ENCODE data around the gene SOX2. TPM values are rescaled to one million over a fixed set of nuclear protein-coding genes. Genes with fewer than 3 reads are reported as not detected.

SOX2 gene
- total RNA-seq, 1 experiment from 2014 or later = 0.39 TPM

DNA sequence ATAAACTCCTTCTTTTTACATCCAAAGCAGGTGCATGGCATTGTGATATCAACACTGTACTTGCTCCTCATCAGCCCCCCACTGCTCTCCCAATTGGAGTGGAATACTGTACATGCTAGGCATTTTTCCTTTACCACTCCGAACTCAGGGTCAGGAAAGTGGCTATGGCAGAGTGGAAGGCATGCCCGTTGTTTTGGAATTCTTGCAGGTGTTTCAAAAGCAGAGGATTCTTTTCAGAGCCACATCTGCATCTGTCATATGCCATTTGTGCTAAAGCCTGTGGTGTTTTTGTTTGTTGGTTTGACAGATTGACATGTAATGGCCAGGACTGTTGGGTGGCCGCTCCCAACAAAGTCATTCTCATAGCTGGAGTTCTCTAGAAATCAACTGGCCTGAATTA, 41.7 kb downstream of the SOX2 start:
- DNase-seq (ENCODE audit: low read depth, low spot score) (no peak), ATAC-seq (no peak)
- Histone ChIP-seq H3K4me3 (ENCODE audit: low read depth in 2 of 2, low read length in 2 of 2) (no peak overlapping the region), H3K9me3 (ENCODE audit: control insufficient read depth, insufficient read depth, low read depth, low read length) (no peaks in the 10 kb centered on the region), H3K27me3 (ENCODE audit: control insufficient read depth, insufficient read depth, low read length) (peaks cover 11% of the 10 kb centered on the region; the same call in 1 of the 2 replicates), H3K36me3 (ENCODE audit: control insufficient read depth, insufficient read depth, low read length) (no peaks in the 10 kb centered on the region), H3K27ac (ENCODE audit: low read length) (no peak overlapping the region), H3K4me1 (ENCODE audit: control insufficient read depth, insufficient read depth, low read length) (no peaks in the 10 kb centered on the region)
- no TSS peak for BruUV-seq (replicated peaks)
- ChIA-PET CTCF (no interaction called here), POLR2A (no interaction called here)
- no peak for TF ChIP-seq SIN3A (IDR thresholded peaks at IDR 0.05; ENCODE audit: borderline replicate concordance, insufficient read depth, low read depth, low read length)
- TF ChIP-seq, protein P1, sequence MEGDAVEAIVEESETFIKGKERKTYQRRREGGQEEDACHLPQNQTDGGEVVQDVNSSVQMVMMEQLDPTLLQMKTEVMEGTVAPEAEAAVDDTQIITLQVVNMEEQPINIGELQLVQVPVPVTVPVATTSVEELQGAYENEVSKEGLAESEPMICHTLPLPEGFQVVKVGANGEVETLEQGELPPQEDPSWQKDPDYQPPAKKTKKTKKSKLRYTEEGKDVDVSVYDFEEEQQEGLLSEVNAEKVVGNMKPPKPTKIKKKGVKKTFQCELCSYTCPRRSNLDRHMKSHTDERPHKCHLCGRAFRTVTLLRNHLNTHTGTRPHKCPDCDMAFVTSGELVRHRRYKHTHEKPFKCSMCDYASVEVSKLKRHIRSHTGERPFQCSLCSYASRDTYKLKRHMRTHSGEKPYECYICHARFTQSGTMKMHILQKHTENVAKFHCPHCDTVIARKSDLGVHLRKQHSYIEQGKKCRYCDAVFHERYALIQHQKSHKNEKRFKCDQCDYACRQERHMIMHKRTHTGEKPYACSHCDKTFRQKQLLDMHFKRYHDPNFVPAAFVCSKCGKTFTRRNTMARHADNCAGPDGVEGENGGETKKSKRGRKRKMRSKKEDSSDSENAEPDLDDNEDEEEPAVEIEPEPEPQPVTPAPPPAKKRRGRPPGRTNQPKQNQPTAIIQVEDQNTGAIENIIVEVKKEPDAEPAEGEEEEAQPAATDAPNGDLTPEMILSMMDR (IDR thresholded peaks at IDR 0.05) = no peak
- TF ChIP-seq REST (IDR thresholded peaks at IDR 0.05; ENCODE audit: insufficient read depth in 1 of 2, low read depth in 2 of 2, low read length in 1 of 2) = no peak
- no peak for TF ChIP-seq POLR2AphosphoS5 (IDR thresholded peaks at IDR 0.05; ENCODE audit: low read depth, low read length)
- no peak for TF ChIP-seq TCF7L2 (IDR thresholded peaks at IDR 0.05; ENCODE audit: low read depth, low read length)
- intact Hi-C loops (cut with micrococcal nuclease; ENCODE audit: unreplicated experiment) (no loop called here), in situ Hi-C loops (cut with HindIII; ENCODE audit: low pct_unique_long_range_greater_than_20kb, low sequenced_read_pairs) (no loop called here)

GRCh38 chr3:181755959-181756358, 44.2 kb downstream of the SOX2 start:
- ATAC-seq (no peak), DNase-seq (ENCODE audit: low read depth, low spot score) (no peak)
- Histone ChIP-seq H3K27ac (ENCODE audit: low read length) (no peak overlapping the region), H3K4me1 (ENCODE audit: control insufficient read depth, insufficient read depth, low read length) (no peaks in the 10 kb centered on the region), H3K4me3 (ENCODE audit: low read depth in 2 of 2, low read length in 2 of 2) (no peak overlapping the region), H3K9me3 (ENCODE audit: control insufficient read depth, insufficient read depth, low read depth, low read length) (no peaks in the 10 kb centered on the region), H3K27me3 (ENCODE audit: control insufficient read depth, insufficient read depth, low read length) (peaks cover 11% of the 10 kb centered on the region; the same call in 1 of the 2 replicates), H3K36me3 (ENCODE audit: control insufficient read depth, insufficient read depth, low read length) (no peaks in the 10 kb centered on the region)
- BruUV-seq (replicated peaks) = no TSS peak
- intact Hi-C loops (cut with micrococcal nuclease; ENCODE audit: unreplicated experiment) (no loop called here), in situ Hi-C loops (cut with HindIII; ENCODE audit: low pct_unique_long_range_greater_than_20kb, low sequenced_read_pairs) (no loop called here)
- no peak for TF ChIP-seq TCF7L2 (IDR thresholded peaks at IDR 0.05; ENCODE audit: low read depth, low read length)
- TF ChIP-seq REST (IDR thresholded peaks at IDR 0.05; ENCODE audit: insufficient read depth in 1 of 2, low read depth in 2 of 2, low read length in 1 of 2) = no peak
- TF ChIP-seq, protein P1 (IDR thresholded peaks at IDR 0.05) = no peak
- no peak for TF ChIP-seq POLR2AphosphoS5 (IDR thresholded peaks at IDR 0.05; ENCODE audit: low read depth, low read length)
- TF ChIP-seq SIN3A (IDR thresholded peaks at IDR 0.05; ENCODE audit: borderline replicate concordance, insufficient read depth, low read depth, low read length) = no peak
- ChIA-PET POLR2A (no interaction called here), CTCF (no interaction called here)
